Eye (tissue), 1 donor: ENCODE measurements around the gene OSBPL6.

Experiments used
- DNase-seq: peaks from one replicate; pipeline ENCODE4 v3.0.0-alpha.2; 2015

The OSBPL6 gene

DNA sequence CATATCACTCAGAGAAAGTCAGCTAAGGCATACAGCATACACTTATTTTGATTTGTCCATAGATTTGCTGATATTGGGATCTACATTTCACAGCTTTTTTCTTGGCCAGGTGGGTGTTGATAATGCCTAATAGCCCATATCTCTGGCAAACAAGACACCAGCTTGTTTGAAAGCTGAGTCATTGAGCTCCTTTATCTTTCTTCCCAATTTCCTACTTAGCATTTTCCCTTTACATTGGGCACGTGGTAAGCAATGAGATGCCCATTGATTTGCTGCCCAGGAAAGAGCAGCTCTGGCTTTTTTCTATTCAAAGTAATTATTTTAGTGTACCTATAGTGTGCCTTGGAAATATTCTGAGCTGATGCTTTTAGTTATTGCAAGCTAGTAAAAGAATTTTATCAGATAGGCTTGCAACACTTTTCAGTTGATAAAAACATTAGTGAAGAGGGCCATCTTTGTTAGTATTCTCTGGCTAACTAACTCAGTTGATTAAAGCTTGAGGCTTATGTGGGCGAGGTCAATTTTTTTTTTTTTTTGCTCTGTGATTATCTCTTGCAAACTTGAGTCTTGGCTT is 79.6 kb downstream of the OSBPL6 start:
- DNase-seq, result no peak

DNA sequence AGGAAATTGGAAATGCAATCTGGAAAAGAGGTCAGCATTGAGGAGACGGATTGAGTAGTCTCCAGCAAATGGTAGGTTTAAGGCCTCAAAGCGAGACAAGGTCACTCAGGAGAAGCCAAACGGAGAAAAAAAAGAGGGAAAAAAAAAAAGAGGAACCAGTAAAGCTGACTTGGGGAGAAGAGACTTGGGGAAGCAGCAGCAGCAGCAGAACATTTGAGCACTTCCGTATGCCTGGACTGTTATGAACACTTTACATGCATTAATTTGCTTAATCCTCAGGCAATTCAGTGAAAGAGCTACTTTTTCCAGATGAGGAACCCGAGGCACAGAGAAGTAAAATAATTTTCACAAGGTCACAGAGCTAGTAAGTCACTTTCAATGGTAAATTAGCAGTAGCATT is 81.3 kb downstream of the OSBPL6 start:
- DNase-seq, result no peak

DNA sequence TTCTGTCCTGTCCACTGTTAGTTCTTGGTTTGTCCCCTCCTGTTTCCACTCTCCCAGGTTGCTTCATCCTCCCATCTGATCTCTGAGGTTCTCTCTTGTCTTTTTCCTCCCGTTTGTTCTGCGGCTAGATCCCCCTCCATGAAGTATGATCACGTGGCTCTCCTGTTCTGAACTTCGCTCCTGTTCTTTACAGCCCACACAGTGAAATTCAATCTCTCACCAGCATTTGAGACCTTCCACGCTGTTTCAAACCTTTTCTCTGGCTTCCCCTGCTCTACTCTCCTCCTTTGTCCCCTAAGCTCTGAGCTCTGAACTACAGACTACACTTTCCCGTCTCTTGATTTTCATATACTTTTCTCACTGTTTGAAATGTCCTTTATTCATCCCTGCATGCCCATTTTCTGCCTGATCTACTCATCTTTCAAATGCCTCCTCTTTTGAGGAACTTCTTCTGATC is 83.5 kb downstream of the OSBPL6 start:
- DNase-seq, result peak; percentile 24

DNA sequence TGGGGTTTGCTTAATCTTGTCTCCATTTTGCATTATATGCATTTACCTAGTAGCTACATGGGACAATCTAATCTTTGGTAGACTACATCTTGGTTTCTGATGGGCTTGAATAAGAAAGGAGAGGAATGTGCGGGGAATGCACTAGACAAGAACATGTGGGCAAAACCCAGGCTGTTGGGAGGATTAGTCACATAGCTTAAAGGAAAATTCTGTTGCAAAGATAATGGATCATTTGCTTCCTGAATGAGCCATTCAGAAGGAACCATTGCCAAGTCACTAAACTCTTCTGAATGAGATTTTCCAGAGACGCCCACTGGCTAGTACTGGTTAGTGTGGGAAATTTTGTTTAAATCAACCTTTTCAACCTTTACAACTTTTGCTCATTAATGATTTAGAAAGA is 84.8 kb downstream of the OSBPL6 start:
- no peak for DNase-seq

DNA sequence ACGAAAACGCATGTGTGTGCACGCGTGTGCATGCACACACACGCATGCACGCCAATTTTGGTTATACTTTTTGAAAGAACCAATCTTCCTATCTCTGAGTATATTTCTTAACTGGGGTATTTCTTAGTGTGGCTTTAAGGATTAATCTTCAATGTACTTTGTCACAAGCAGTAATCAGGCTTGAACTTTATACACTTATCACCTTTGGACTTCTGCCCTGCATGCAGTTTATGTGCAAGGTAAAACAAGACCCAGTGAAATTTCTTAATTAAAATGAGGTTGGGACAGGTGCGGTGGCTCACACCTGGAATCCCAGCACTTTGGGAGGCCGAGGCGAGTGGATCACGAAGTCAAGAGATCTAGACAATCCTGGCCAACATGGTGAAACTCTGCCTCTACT is 85.3 kb downstream of the OSBPL6 start:
- DNase-seq, result no peak

DNA sequence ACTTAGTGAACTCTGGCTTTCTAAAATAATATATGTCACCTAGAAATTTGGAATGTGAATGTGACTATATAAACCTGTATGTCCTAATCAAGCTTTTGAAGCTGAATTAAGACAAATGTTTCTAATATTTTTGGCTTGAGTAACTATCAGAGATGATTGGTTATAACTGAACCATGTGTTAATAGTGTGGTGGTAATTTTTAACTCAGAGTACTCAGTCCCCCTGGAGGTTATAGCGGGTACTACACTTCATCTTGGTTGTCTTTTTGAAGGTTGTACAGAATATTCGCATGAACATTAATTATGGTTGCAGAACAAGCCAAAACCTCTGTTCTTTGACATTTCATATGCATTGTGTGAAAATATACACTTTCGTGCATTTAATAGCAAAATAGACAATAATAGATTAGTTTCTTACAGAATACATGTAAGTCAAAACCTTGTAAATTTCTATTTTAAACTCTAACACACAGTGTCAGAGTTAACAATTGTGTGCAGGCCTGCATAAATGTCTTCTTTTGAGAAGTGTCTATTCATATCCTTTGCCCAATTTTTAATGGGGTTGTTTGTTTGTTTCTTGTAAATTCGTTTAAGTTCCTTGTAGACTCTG is 86.0 kb downstream of the OSBPL6 start:
- DNase-seq, result peak; percentile 60

DNA sequence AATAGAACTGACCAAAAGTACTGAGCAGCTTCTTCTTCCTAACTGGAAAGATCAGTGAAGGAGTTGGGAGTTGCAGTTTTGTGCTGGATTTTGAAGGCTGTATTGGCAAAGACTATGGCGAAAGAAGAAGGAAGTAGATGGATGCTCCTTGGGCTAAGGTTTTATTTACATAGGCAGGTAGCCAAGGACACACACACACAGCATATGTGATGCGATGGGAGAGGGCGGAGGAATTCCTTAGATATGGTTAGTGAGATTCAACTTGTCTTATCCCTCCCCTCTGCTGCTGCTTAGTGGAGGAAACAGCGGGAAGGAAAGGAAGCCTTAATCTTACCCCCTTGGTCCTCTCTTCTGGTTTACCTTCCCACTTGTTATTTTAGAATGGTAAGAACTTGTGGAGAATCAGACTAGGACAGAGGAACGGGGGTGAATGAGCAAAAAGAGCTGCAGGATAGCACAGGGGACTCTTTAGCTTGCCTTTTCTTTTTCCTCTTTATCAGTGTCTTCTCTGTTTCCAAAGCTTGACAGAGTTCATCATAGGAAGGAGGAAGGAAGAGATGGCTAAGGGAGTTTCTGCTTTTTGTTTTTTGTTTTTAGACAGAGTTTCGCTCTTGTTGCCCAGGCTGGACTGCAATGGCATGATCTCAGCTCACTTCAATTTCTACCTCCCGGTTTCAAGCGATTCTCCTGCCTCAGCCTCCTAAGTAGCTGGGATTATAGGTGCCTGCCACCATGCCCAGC is 87.9 kb downstream of the OSBPL6 start:
- no peak for DNase-seq

DNA sequence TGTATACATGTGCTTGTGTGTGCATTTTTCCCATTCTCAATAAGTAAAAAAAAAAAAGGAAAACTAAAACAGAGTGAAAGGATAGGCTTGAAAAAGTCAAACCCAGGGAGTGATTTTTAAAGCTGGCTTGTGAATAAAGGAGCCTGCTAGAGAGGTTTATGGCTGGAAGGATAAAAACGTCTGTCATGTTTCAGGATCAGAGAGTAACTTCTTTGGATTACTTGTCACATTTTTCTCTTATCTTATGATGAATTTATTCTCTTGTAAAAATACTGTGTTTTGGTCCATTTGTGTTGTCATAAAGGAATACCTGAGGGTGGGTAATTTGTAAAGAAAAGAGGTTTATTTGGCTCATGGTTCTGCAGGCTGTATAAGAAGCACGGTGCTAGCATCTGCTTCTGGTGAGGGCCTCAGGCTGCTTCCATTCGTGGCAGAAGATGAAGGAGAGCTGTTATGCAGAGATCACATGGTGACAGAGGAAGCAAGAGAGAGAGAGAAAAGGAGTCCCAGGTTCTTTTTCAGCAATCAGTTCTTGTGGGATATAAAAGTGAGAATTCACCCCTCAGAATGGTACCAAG is 89.1 kb downstream of the OSBPL6 start:
- no peak for DNase-seq

DNA sequence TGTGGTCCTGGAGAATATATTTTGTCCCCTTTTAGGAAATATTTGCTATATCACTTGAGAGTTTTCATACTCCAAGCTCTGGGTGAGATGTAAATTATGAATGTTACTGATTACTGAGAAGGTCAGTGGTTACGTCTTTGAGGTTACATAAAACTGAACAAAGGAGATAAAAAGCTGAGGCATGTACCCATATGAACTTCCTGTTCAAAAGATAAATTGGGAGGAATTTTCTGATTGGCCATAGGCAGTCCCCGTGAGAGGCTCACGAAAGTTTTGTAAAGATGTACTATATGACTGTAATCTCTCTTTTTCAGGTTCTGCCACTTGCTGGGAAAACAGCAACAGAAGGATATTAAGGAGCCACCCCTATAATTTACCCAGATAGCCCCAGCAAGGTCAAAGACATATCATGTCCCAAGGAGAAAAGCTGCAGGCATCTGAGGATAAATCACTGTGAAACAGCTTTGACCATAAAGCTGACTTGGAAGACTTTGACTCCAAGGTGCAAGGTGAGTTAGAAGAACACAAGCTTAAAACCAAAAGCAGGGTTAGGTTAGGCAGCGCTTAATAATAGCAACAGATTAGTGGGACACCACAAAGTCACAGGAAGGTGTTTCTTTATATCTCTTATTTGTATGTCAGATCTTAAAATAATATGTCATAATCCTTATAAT is 90.4 kb downstream of the OSBPL6 start:
- no peak for DNase-seq

DNA sequence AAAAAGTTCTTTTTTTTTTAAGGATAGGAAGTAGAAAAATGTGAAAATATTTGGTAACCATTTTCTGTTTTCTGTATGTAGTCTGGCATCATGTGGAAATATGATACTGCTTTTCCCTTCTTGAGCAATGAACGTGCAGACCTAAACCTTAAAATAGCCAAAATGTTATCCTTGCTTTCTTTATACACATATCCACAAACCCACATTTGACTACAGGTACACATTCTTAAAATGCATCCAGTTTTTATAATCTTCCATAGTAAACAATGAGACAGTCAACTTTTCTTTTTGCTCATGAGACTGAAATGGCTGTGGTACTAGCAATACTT is 90.9 kb downstream of the OSBPL6 start:
- no peak for DNase-seq

DNA sequence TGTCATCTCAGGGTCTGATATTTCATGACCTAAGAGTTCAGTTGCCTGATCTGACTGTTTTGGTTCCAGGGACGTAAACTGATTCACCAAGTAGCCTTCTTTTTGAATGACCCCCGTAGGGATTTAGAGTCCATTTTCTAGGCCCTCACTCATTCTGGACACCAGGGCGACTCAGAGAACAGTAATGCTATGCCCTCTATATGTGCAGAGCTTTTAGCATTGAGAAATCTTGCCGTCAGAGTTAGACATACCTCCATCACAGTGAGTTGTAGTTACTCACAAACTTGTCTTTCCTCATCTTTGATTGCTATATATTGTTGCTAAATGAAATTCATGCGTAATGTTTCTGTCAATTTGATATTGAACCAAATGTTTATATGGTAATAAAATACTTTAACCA is 92.3 kb downstream of the OSBPL6 start:
- DNase-seq, result no peak

DNA sequence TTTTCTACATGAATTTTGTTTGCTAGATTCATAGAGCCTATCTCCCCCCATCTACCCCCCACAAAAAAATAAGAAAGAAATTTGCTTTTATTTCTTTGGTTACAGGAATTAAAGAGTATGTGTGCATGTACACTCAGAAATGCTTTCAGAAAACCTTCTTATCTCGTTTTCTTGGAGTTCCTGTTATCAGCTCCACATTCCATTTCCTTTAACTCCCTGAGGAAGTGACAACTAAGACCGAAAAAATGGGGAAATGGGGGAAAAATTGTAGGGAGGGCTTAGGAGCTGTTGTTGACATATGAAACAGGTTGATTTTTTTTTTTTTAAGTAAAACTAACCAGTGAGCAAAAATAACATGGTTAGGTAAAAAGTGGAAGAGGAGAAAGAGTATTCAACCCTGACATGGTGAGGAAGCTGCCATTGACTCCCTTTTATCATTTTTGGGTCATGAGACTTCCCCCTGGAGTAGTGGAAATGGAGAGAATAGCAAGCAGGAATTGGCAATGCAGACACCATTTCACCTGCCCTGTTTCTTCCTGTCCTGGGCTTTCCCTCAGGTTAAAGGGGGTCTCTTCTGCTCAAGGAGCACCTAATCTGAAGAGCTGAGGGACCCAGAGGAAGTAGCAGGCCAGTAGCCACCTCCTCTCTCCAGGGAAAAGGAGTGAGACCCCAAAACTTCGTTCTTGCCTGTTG is 93.5 kb downstream of the OSBPL6 start:
- DNase-seq, result no peak

DNA sequence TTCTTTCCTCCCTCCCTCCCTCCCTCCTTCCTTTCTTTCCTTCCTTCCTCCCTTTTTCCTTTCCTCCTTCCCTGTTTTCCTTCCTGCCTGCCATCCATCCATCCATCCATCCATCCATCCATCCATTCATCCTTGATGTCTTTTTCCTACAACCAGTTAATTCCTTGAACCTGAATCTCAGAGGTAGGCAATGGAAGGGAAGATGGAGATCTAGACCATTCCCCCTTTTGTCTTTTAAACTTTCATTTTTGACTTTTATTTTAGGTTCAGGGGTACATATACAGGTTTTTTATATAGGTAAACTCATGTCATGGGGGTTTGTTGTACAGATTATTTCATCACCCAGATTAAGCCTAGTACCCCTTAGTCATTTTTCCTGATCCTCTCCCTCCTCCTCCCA is 97.4 kb downstream of the OSBPL6 start:
- no peak for DNase-seq

DNA sequence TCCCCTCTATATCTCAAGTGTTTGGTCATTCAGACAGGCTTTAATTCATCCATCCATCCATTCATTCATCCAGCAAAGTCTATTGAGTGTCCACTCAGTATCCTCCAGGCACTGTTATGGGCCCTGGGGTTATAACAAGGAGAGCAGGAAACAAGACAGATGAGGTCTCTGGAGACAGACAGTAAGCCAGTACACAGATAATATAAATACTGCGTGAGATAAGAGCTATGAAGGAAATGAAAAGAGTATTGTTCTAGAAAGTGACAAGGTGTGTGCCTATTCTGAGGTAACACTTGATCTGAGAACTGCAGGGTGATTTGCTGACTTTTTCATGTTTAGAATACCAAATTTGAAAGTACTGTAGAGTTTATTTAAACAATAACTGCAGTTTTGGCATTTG is 98.3 kb downstream of the OSBPL6 start:
- no peak for DNase-seq

DNA sequence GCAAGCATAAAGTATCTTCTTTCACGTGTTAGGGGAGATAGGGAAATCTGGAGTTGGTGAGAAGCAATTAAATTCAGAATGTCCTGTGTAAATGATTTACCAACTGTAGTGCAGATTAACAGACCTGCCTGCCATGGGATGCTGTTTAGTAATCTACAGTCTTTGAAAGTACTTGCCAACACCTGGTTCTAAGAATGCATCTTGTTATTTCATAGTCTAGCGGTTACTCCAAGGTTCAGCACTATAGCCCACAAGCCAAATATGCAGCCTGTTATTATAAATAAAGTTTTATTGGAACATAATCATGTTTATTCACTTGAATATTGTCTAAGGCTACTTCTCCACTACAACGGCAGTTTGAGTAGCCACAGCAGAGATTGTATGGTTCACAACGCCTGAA is 100.8 kb downstream of the OSBPL6 start:
- DNase-seq, result no peak

DNA sequence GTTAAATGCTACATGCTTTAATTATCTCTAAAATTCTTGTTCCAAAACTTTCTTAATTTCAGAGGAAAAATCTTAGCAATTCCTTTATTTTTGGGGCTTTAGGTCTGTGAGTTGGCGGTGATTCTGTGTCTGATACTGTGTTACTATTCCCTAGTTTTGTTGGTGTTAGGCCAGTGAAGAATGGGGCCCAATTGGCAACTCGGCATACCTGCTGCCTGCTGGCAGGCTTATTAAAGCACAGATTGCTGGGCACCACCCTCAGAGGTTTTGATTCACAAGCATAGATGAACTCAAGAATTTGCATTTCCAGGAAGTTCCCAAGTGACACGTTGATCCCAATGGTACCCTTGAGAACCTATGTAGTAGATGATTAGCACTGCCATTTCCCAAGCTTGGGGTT is 101.6 kb downstream of the OSBPL6 start:
- no peak for DNase-seq

DNA sequence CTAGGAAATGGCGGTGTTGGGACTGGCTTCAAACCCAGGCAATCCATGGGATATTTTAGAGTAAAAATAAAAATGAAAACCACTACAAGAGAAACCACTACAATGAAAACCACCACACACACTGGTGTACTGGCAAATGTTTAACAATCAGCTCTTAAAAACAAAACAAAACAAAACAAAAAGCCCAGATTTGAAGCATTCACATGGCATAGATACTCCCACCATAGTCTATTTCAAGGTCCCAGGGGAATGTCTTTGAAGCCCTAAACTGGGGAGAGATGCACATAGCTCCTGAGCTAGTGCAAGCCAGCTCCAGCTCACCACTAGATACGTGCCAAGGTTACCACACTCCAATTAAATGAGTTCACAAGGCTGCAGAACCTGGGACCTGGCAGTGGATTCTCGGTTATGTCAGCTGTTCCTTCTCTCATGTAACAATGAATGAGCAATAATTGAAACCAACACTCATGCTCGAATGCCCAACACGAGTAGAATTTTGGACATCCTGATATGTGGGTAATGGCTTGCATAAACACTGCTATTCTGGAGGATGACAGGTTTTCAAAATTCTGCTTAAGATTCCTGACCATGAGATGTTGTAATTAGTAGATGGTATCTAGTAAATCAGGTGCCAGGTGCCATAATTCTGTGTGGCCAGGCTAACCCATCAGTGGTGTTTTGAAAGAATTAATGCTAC is 102.2 kb downstream of the OSBPL6 start:
- DNase-seq, result no peak

DNA sequence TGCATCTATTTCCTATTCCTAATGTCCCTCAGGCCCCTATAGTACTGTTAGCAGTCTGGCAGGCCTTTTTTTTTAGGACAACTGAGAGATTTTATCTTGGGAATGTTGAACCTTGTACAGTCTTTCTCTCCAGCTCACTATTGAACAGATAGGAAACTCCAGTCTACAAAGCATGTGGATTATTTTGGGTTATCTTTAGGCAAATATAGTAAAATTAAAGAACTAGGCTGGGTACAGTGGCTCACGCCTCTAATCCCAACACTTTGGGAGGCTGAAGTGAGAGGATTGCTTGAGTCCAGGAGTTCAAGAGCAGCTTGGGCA is 102.7 kb downstream of the OSBPL6 start:
- DNase-seq, result no peak

DNA sequence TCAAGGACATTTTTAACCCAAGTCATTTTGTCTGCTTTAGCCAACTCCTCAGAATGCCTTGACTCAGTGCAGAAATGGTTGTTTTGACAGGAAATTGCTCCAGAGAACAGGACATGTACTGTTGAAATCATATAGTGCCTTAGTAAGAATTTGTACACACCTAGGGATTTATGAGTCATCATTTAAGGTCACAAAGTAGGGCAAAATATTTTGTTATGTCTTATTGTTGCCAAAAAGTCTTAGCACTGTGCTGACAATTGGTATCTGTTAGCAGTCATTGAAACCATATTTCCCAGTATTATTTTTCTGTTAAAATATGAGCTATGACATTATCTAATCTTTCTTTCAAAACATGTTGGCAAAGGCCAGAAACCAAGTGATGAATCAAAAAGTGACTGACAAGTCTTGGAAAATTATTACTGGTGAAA is 104.5 kb downstream of the OSBPL6 start:
- no peak for DNase-seq

DNA sequence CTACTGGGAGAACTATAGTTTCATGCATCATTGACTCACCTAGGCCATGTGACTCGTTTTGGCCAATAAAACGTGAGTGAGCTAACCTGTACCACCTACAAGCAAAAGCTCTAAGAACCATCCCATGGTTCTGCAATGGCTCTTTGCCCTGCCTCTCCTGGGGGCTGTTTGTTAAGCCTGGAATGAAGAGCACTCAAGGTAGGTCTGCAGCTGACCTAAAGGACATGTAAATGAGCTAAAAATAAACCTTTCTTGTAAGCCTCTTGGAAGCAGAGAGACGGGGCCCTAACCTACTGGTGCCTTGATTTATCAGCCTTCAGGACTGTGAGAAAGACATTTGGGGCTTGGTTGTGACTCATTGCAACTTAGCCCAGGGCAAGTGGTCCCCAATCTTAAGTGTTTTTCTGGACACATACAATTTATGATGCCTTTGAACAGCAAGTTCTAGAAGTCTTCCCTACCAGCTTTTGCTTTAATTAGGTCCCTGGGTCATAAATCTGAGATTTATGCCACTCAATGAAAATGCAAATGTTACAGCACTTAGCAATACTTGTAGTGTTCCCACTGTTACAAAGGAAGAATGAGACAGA is 107.4 kb downstream of the OSBPL6 start:
- DNase-seq, result no peak

DNA sequence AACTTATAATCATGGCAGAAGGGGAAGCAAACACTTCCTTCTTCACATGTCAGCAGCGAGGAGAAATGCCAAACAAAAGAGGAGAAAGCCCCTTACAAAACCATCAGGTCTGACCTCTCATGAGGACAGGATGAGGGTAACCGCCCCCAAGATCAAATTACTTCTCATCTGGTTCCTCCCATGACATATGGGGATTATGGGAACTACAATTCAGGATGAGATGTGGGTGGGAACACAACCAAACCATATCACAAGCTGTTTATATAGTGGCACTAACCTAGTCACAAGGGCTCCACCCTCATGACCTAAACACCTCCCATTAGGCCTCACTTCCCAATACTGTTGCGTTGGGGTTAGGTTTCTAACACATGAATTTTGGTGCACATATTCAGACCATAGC is 110.0 kb downstream of the OSBPL6 start:
- DNase-seq, result no peak
